K562 (cell line): ENCODE measurements around the gene ITPR1. TPM values are rescaled to one million over a fixed set of nuclear protein-coding genes. Genes with fewer than 3 reads are reported as not detected.
A peak's percentile ranks its signal among the peaks of the same experiment; 100 is the strongest.

ENCODE experiments used
- ATF4 ChIP-seq: fragments of 450-650 bp; formaldehyde crosslinking; IDR thresholded peaks from 2 replicates; pipeline ENCODE4 v1.4.0; 2022; ENCODE audit warnings: mild to moderate bottlenecking, moderate library complexity
- HDAC3 ChIP-seq: fragments of 450-650 bp; IDR thresholded peaks from 2 replicates; pipeline ENCODE4 v1.6.1; 2018; ENCODE audit warnings: borderline replicate concordance, mild to moderate bottlenecking, moderate library complexity; ENCODE audit not compliant: partially characterized antibody
- HDAC8 ChIP-seq: fragments of 450-650 bp; IDR thresholded peaks from 2 replicates; pipeline ENCODE4 v1.6.1; 2016; ENCODE audit warnings: mild to moderate bottlenecking, missing genetic modification characterization, moderate library complexity, missing compliant biosample characterization
- HLTF ChIP-seq: fragments of 450-650 bp; IDR thresholded peaks from 2 replicates; pipeline ENCODE4 v1.6.1; 2016
- HSF4 ChIP-seq: fragments of 250-450 bp; sonication (Bioruptor Pico); IDR thresholded peaks from 2 replicates; pipeline ENCODE4 v2.1.2; 2022; ENCODE audit warnings: mild to moderate bottlenecking, moderate library complexity, borderline replicate concordance
- L3MBTL2 ChIP-seq: fragments of 450-650 bp; IDR thresholded peaks from 2 replicates; pipeline ENCODE4 v1.6.1; 2016; ENCODE audit warnings: mild to moderate bottlenecking, moderate library complexity
- NR2C1 ChIP-seq, 2 experiments: fragments of 450-650 bp; IDR thresholded peaks; 2 replicates each; pipeline ENCODE4 v1.6.1; 2017; ENCODE audit warnings: mild to moderate bottlenecking in 2 of 2, antibody characterized with exemption in 1 of 2, inconsistent platforms in 1 of 2, missing compliant biosample characterization in 1 of 2, missing genetic modification characterization in 1 of 2
- TCF3 ChIP-seq: sonication (generic); formaldehyde crosslinking; IDR thresholded peaks from 2 replicates; pipeline ENCODE4 v1.4.0; 2020; ENCODE audit warnings: mild to moderate bottlenecking, missing genetic modification reagents
- ZNF311 ChIP-seq: fragments of 250-450 bp; sonication (Bioruptor Pico); IDR thresholded peaks from 2 replicates; pipeline ENCODE4 v1.4.0; 2020; ENCODE audit warnings: mild to moderate bottlenecking, moderate library complexity
- ZNF318 ChIP-seq, 2 experiments: fragments of 450-650 bp; IDR thresholded peaks; 2 replicates each; pipeline ENCODE4 v1.6.1; 2016; ENCODE audit warnings: mild to moderate bottlenecking in 2 of 2, borderline replicate concordance in 1 of 2, low read depth in 1 of 2, moderate library complexity in 1 of 2
- ZNF395 ChIP-seq: fragments of 200-800 bp; sonication (Bioruptor generic); IDR thresholded peaks from 2 replicates; pipeline ENCODE4 v1.6.1; 2017; ENCODE audit warnings: missing genetic modification characterization, missing compliant biosample characterization
- ZNF764 ChIP-seq: fragments of 250-450 bp; sonication (Bioruptor Pico); IDR thresholded peaks from 2 replicates; pipeline ENCODE4 v1.4.0; 2020; ENCODE audit warnings: low read depth, mild to moderate bottlenecking, moderate library complexity
- polyA plus RNA-seq, 8 experiments: library from polyadenylated mRNA; depleted of rRNA in 4 of 8; stranded (reverse) in 5 of 8; unstranded in 3 of 8; fragments of >200 nt; fragmentation: Nextera tagmentation in 2 of 8; fragmentation: Illumina TruSeq in 1 of 8; extraction: Ambion mirVana in 2 of 8; extraction: Trizol in 1 of 8; gene quantifications; 2 replicates each; pipeline versions ENCODE4 v1.2.1 to v1.2.3, GENCODE V29; 2011 to 2014; ENCODE audit warnings: inconsistent platforms in 1 of 8, missing spikeins in 1 of 8
- total RNA-seq, 7 experiments: library from RNA; depleted of rRNA in 6 of 7; stranded (reverse); fragments of >200 nt in 6 of 7; fragmentation: Illumina TruSeq in 2 of 7; extraction: Trizol in 2 of 7; gene quantifications; 2 replicates each; pipeline versions ENCODE4 v1.2.1 to v1.2.3, GENCODE V29; 2011 to 2021; ENCODE audit warnings: low replicate concordance in 1 of 7

Gene ITPR1
- total and polyA plus RNA-seq, 9 of the 15 experiments (the other 6 are each of a cell fraction or from before 2014, with no cell fraction given) = 22.4 to 40.0 (median 27.4) TPM

GRCh38 chr3:4828279-4829030 is 335.3 kb downstream of the ITPR1 start (continued):
- TF ChIP-seq ZNF318 (IDR thresholded peaks at IDR 0.05; ENCODE audit: borderline replicate concordance in 1 of 2, low read depth in 1 of 2) (peak in 1 of 2 experiments; percentile 41; a peak in 1 of 4 replicates), HDAC8 (no peak), ZNF395 (CRISPR knock-in tag) (peak; percentile 73; the same call in 1 of the 2 replicates), TCF3 (no peak), HLTF (no peak), L3MBTL2 (no peak), ZNF764 (CRISPR knock-in tag) (no peak), HSF4 (peak; percentile 49; the same call in 1 of the 2 replicates), ATF4 (CRISPR knock-in tag) (peak; percentile 79), HDAC3 (peak; percentile 14), NR2C1 (IDR thresholded peaks at IDR 0.05) (no peak), NR2C1 (tag; IDR thresholded peaks at IDR 0.05) (no peak; the same call in 1 of the 2 replicates), ZNF311 (CRISPR knock-in tag) (peak; percentile 84)
